PC-9 (cell line): ENCODE data around the gene GUCA1A.

ENCODE experiments used
- EZH2 ChIP-seq: fragments of 200-600 bp; sonication (generic); IDR thresholded peaks from 2 replicates; pipeline ENCODE4 v1.8.0; 2017; ENCODE audit warnings: antibody characterized with exemption, low read depth
- TF ChIP-seq, protein P1 (sequence below): fragments of 200-600 bp; sonication (generic); conservative IDR thresholded peaks from 2 replicates; pipeline ENCODE4 v1.6.1; 2017; ENCODE audit warnings: mixed run types, antibody characterized with exemption, mild to moderate bottlenecking, moderate library complexity

DNA sequence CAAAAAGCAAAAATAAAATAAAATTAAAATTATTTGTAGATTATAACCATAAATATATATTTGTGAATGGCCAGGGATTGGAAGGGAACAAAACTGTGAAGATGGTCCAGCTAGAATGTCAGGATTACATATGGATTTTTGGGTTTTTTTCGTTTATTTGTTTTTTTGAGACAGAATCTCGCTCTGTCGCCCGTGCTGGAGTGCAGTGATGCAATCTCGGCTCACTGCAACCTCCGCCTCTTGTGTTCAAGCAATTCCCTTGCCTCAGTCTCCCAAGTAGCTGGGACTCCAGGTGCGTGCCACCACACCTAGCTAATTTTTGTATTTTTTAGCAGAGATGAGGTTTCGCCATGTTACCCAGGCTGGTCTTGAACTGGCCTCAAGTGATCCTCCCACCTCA, 22.9 kb upstream of the GUCA1A start:
- TF ChIP-seq, protein P1, sequence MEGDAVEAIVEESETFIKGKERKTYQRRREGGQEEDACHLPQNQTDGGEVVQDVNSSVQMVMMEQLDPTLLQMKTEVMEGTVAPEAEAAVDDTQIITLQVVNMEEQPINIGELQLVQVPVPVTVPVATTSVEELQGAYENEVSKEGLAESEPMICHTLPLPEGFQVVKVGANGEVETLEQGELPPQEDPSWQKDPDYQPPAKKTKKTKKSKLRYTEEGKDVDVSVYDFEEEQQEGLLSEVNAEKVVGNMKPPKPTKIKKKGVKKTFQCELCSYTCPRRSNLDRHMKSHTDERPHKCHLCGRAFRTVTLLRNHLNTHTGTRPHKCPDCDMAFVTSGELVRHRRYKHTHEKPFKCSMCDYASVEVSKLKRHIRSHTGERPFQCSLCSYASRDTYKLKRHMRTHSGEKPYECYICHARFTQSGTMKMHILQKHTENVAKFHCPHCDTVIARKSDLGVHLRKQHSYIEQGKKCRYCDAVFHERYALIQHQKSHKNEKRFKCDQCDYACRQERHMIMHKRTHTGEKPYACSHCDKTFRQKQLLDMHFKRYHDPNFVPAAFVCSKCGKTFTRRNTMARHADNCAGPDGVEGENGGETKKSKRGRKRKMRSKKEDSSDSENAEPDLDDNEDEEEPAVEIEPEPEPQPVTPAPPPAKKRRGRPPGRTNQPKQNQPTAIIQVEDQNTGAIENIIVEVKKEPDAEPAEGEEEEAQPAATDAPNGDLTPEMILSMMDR, result no peak
- no peak for TF ChIP-seq EZH2
